Body of pancreas (tissue), 4 donors: ENCODE data around the gene RNFT2.

Source experiments
- POLR2A ChIP-seq, 3 donors: fragments of 450-650 bp; IDR thresholded peaks; one replicate each; pipeline ENCODE4 v1.6.1; 2016; ENCODE audit warnings: antibody characterized with exemption in 3 of 3, mild to moderate bottlenecking in 2 of 3
- TF ChIP-seq, protein P1 (sequence below), 7 experiments: fragments of 450-650 bp in 4 of 7; fragments of 200-600 bp in 3 of 7; sonication (generic) in 3 of 7; IDR thresholded peaks; one replicate each; pipeline ENCODE4 v1.5.1; 2016 to 2019; ENCODE audit warnings: antibody characterized with exemption in 7 of 7

DNA sequence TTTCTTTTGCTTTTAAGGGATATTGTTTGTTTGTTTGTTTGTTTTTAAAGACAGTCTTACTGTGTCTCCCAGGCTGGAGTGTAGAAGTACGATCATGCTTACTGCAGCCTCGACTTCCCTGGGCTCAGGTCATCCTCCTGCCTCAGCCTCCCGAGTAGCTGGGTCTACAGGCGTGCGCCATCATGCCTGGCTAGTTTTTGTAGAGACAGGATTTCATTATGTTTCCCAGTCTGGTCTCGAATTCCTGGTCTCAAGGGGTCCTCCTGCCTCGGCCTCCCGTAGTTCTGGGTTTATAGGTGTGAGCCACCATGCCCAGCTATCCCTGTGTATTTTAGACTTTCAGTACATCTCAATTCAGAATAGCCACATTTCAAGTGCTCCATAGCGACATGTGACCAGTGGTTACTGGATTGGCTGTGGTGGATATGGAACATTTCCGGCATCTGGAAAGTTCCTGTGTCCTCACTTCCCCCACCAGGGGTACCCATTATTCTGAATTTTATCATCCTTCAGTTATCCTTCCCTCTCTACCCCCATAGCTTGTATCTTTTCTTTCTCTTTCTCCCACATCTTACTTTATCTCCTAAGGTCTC, 82.0 kb downstream of the RNFT2 start:
- TF ChIP-seq, protein P1, sequence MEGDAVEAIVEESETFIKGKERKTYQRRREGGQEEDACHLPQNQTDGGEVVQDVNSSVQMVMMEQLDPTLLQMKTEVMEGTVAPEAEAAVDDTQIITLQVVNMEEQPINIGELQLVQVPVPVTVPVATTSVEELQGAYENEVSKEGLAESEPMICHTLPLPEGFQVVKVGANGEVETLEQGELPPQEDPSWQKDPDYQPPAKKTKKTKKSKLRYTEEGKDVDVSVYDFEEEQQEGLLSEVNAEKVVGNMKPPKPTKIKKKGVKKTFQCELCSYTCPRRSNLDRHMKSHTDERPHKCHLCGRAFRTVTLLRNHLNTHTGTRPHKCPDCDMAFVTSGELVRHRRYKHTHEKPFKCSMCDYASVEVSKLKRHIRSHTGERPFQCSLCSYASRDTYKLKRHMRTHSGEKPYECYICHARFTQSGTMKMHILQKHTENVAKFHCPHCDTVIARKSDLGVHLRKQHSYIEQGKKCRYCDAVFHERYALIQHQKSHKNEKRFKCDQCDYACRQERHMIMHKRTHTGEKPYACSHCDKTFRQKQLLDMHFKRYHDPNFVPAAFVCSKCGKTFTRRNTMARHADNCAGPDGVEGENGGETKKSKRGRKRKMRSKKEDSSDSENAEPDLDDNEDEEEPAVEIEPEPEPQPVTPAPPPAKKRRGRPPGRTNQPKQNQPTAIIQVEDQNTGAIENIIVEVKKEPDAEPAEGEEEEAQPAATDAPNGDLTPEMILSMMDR (IDR thresholded peaks at IDR 0.05), result no peak
- no peak for TF ChIP-seq POLR2A (IDR thresholded peaks at IDR 0.05)
